ENCODE measurements around the gene AP1S1. TPM values are rescaled to one million over a fixed set of nuclear protein-coding genes. Genes with fewer than 3 reads are reported as not detected.

The AP1S1 gene
- total and polyA plus RNA-seq, 2 donors (not counting 1 experiment from before 2014, with no cell fraction given) = 10.3 to 16.3 TPM

DNA sequence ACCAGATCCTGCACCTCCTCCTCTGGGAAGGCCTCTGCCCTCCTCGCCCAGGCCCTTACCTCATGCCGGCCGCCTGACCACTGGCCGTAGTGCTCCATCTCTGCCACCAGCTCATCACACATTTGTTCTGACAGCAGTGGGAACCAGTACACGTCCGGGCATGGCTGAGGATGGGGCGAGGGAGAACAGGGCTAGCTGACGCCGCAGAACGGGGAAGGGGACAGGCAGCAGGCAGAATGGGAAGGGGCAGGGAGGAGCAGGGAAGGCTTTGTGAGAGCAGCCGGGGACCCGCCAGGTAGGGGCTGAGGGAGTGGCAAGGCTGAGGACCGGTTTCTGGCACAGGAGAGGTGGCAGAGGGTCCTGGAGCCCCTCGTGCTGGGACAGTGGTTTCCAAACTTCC lies 54.5 kb downstream of the AP1S1 start:
- H3K4me3 Mint-ChIP-seq = no peak overlapping the region
- POLR2A ChIA-PET = no interaction called here
- H3K4me1 Mint-ChIP-seq = peaks cover 5% of the 10 kb centered on the region
- Histone ChIP-seq H3K9me3 (ENCODE audit: control extremely low read depth in 1 of 3, control insufficient read depth in 2 of 3, insufficient read depth in 1 of 3, low read length in 2 of 3) (no peaks in the 10 kb centered on the region), H3K27ac (ENCODE audit: low read length in 2 of 2) (no peak overlapping the region), H3K4me3 (ENCODE audit: control extremely low read depth in 1 of 5, extremely low read depth in 1 of 5, insufficient read depth in 1 of 5, low read depth in 2 of 5, low read length in 4 of 5) (no peak overlapping the region), H3K27me3 (replicated peaks in 1 of 4; ENCODE audit: control extremely low read depth in 1 of 4, control insufficient read depth in 3 of 4, insufficient read depth in 4 of 4, low read length in 3 of 4) (no peaks in the 10 kb centered on the region), H3K79me2 (ENCODE audit: control insufficient read depth, insufficient read depth, low read length) (no peaks in the 10 kb centered on the region), H4K20me1 (ENCODE audit: control insufficient read depth, insufficient read depth, low read length, poor library complexity, severe bottlenecking) (no peaks in the 10 kb centered on the region), H3K4me1 (ENCODE audit: control insufficient read depth in 2 of 2, insufficient read depth in 2 of 2, low read length in 2 of 2) (peaks cover under 1 to 1% of the 10 kb centered on the region in 2 donors), H3K36me3 (replicated peaks in 1 of 2; ENCODE audit: control extremely low read depth in 1 of 2, control insufficient read depth in 1 of 2, extremely low read depth in 1 of 2, insufficient read depth in 2 of 2, low read length in 1 of 2) (peaks cover 0 to 18% of the 10 kb centered on the region in 2 experiments), H3K9ac (ENCODE audit: low read length) (no peak overlapping the region), H3K4me2 (replicated peaks; ENCODE audit: low read depth, low read length, poor library complexity, severe bottlenecking) (no peak overlapping the region), H2AFZ (ENCODE audit: insufficient read depth, low read depth, low read length, poor library complexity, severe bottlenecking) (no peak overlapping the region)
- over 99% methylated on average over 14 of the region's 14 CpGs for WGBS (ENCODE audit: insufficient coverage)
- H3K27ac Mint-ChIP-seq = no peak overlapping the region
- intact Hi-C loops (cut with micrococcal nuclease) = no loop called here
- CTCF ChIA-PET = no interaction called here
- TF ChIP-seq, protein P1, sequence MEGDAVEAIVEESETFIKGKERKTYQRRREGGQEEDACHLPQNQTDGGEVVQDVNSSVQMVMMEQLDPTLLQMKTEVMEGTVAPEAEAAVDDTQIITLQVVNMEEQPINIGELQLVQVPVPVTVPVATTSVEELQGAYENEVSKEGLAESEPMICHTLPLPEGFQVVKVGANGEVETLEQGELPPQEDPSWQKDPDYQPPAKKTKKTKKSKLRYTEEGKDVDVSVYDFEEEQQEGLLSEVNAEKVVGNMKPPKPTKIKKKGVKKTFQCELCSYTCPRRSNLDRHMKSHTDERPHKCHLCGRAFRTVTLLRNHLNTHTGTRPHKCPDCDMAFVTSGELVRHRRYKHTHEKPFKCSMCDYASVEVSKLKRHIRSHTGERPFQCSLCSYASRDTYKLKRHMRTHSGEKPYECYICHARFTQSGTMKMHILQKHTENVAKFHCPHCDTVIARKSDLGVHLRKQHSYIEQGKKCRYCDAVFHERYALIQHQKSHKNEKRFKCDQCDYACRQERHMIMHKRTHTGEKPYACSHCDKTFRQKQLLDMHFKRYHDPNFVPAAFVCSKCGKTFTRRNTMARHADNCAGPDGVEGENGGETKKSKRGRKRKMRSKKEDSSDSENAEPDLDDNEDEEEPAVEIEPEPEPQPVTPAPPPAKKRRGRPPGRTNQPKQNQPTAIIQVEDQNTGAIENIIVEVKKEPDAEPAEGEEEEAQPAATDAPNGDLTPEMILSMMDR (IDR thresholded peaks at IDR 0.05) = no peak
- no peak for TF ChIP-seq EZH2 (IDR thresholded peaks at IDR 0.05; ENCODE audit: borderline replicate concordance, insufficient read depth, low read depth, low read length, poor library complexity, severe bottlenecking)
- ATAC-seq (ENCODE audit: low read depth) (no peak), DNase-seq (no peak)
- peaks cover 3% of the 10 kb centered on the region for H3K27me3 Mint-ChIP-seq
- H3K9me3 Mint-ChIP-seq (ENCODE audit: insufficient read depth) = no peaks in the 10 kb centered on the region

DNA sequence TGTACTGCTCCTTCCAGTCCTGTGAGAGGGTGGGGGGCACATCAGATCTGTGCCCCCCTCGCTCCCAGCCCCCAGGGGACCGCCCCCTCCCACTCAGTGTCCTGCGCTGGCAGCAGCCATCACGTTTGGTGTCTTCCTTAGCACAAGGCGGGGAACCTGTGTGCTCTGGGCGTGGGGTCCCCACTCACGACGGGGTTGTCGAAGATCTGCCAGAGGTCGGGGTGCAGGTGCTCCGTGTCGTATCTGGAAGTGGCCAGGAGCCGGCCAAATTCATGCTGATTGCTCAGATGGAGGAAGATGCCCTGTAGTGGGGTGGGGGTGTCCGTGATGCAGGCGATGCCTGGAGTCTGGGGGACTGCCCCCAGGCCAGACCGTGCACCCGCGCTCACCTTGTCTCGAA lies 55.9 kb downstream of the AP1S1 start:
- H3K79me2 ChIP-seq (ENCODE audit: control insufficient read depth, insufficient read depth, low read length) = no peaks in the 10 kb centered on the region
- no peak overlapping the region for H3K9ac ChIP-seq (ENCODE audit: low read length)
- ATAC-seq (ENCODE audit: low read depth) (no peak), DNase-seq (no peak)
- Mint-ChIP-seq H3K27me3 (no peaks in the 10 kb centered on the region), H3K4me3 (no peak overlapping the region), H3K4me1 (no peaks in the 10 kb centered on the region), H3K27ac (no peak overlapping the region), H3K9me3 (ENCODE audit: insufficient read depth) (no peaks in the 10 kb centered on the region)
- H3K27me3 ChIP-seq (replicated peaks in 1 of 4; ENCODE audit: control extremely low read depth in 1 of 4, control insufficient read depth in 3 of 4, insufficient read depth in 4 of 4, low read length in 3 of 4) = no peaks in the 10 kb centered on the region
- TF ChIP-seq, protein P1 (IDR thresholded peaks at IDR 0.05) = no peak
- TF ChIP-seq EZH2 (IDR thresholded peaks at IDR 0.05; ENCODE audit: borderline replicate concordance, insufficient read depth, low read depth, low read length, poor library complexity, severe bottlenecking) = no peak
- H3K4me2 ChIP-seq (replicated peaks; ENCODE audit: low read depth, low read length, poor library complexity, severe bottlenecking) = no peak overlapping the region
- POLR2A ChIA-PET = no interaction called here
- CTCF ChIA-PET = no interaction called here
- H2AFZ ChIP-seq (ENCODE audit: insufficient read depth, low read depth, low read length, poor library complexity, severe bottlenecking) = no peak overlapping the region
- 97% methylated on average over 19 of the region's 19 CpGs for WGBS (ENCODE audit: insufficient coverage)
- peaks cover 0 to 21% of the 10 kb centered on the region in 2 experiments for H3K36me3 ChIP-seq (replicated peaks in 1 of 2; ENCODE audit: control extremely low read depth in 1 of 2, control insufficient read depth in 1 of 2, extremely low read depth in 1 of 2, insufficient read depth in 2 of 2, low read length in 1 of 2)
- no peak overlapping the region for H3K4me3 ChIP-seq (ENCODE audit: control extremely low read depth in 1 of 5, extremely low read depth in 1 of 5, insufficient read depth in 1 of 5, low read depth in 2 of 5, low read length in 4 of 5)
- H3K27ac ChIP-seq (ENCODE audit: low read length in 2 of 2) = no peak overlapping the region
- no peaks in the 10 kb centered on the region for H4K20me1 ChIP-seq (ENCODE audit: control insufficient read depth, insufficient read depth, low read length, poor library complexity, severe bottlenecking)
- no peaks in the 10 kb centered on the region for H3K9me3 ChIP-seq (ENCODE audit: control extremely low read depth in 1 of 3, control insufficient read depth in 2 of 3, insufficient read depth in 1 of 3, low read length in 2 of 3)
- intact Hi-C loops (cut with micrococcal nuclease) = no loop called here
- no peaks in the 10 kb centered on the region for H3K4me1 ChIP-seq (ENCODE audit: control insufficient read depth in 2 of 2, insufficient read depth in 2 of 2, low read length in 2 of 2)

Small RNA genes lying within 50 kb of the gene (small RNA-seq; reads per million reads assigned to genes)
- gene MIR4653 (ENCODE audit: insufficient read length, low read depth, low replicate concordance) = not detected

Other genes starting within 250 kb of the AP1S1 start
- gene MUC3A, start 204.9 kb upstream of the AP1S1 start, total RNA-seq = not detected in 2 replicates
- gene MUC3A, start 204.9 kb upstream of the AP1S1 start, polyA plus RNA-seq = not detected in 2 replicates
- gene MUC12, start 184.9 kb upstream of the AP1S1 start, total RNA-seq = not detected in 2 replicates
- gene MUC12, start 184.9 kb upstream of the AP1S1 start, polyA plus RNA-seq = 0.81 TPM in 1 of 2 replicates, not detected in the other
- not detected in 2 replicates for gene MUC17, start 134.4 kb upstream of the AP1S1 start, total RNA-seq
- gene MUC17, start 134.4 kb upstream of the AP1S1 start, polyA plus RNA-seq = not detected in 2 replicates
- 76.1 and 85.7 TPM in 2 replicates for gene TRIM56, start 69.0 kb upstream of the AP1S1 start, total RNA-seq
- 8.4 and 11.0 TPM in 2 replicates for gene TRIM56, start 69.0 kb upstream of the AP1S1 start, polyA plus RNA-seq
- gene SERPINE1, start 27.4 kb upstream of the AP1S1 start, total RNA-seq = 0.07 TPM in 1 of 2 replicates, not detected in the other
- 0.09 TPM in 2 replicates for gene SERPINE1, start 27.4 kb upstream of the AP1S1 start, polyA plus RNA-seq
- gene VGF, start 11.1 kb downstream of the AP1S1 start, total RNA-seq = 0.12 and 0.17 TPM in 2 replicates
- 0.10 TPM in 2 replicates for gene VGF, start 11.1 kb downstream of the AP1S1 start, polyA plus RNA-seq
- gene NAT16, start 25.8 kb downstream of the AP1S1 start, total RNA-seq = not detected in 2 replicates
- gene NAT16, start 25.8 kb downstream of the AP1S1 start, polyA plus RNA-seq = not detected in 2 replicates
- gene MOGAT3, start 46.6 kb downstream of the AP1S1 start, total RNA-seq = not detected in 2 replicates
- gene MOGAT3, start 46.6 kb downstream of the AP1S1 start, polyA plus RNA-seq = not detected in 2 replicates
- gene PLOD3, start 63.1 kb downstream of the AP1S1 start, total RNA-seq = 47.5 and 47.9 TPM in 2 replicates
- gene PLOD3, start 63.1 kb downstream of the AP1S1 start, polyA plus RNA-seq = 35.5 and 40.1 TPM in 2 replicates
- 37.3 and 38.4 TPM in 2 replicates for gene ZNHIT1, start 63.7 kb downstream of the AP1S1 start, total RNA-seq
- 20.1 and 28.5 TPM in 2 replicates for gene ZNHIT1, start 63.7 kb downstream of the AP1S1 start, polyA plus RNA-seq
- 27.2 and 31.1 TPM in 2 replicates for gene CLDN15, start 83.3 kb downstream of the AP1S1 start, total RNA-seq
- gene CLDN15, start 83.3 kb downstream of the AP1S1 start, polyA plus RNA-seq = 36.4 and 42.1 TPM in 2 replicates
- gene FIS1, start 90.6 kb downstream of the AP1S1 start, total RNA-seq = 95.5 and 105 TPM in 2 replicates
- 188 and 245 TPM in 2 replicates for gene FIS1, start 90.6 kb downstream of the AP1S1 start, polyA plus RNA-seq
- 7.3 and 10.3 TPM in 2 replicates for gene IFT22, start 167.3 kb downstream of the AP1S1 start, total RNA-seq
- 3.8 and 5.2 TPM in 2 replicates for gene IFT22, start 167.3 kb downstream of the AP1S1 start, polyA plus RNA-seq
- gene COL26A1, start 208.4 kb downstream of the AP1S1 start, total RNA-seq = not detected in 2 replicates
- not detected in 2 replicates for gene COL26A1, start 208.4 kb downstream of the AP1S1 start, polyA plus RNA-seq